ENCODE measurements around the gene SDK1. TPM values are rescaled to one million over a fixed set of nuclear protein-coding genes. Genes with fewer than 3 reads are reported as not detected.

Gene SDK1
- total RNA-seq, 1 experiment from 2014 or later: 9.3 TPM

- Mint-ChIP-seq H3K27ac (no peak overlapping the region), H3K4me1 (peaks cover 18% of the 10 kb centered on the region), H3K9me3 (no peaks in the 10 kb centered on the region), H3K27me3 (ENCODE audit: low read depth) (no peaks in the 10 kb centered on the region), H3K36me3 (peaks cover 1% of the 10 kb centered on the region; the same call in 1 of the 2 replicates), H3K4me3 (no peak overlapping the region)
- no peak for ATAC-seq
- ChIA-PET CTCF (interaction anchor here (0.6 to 1.3 kb wide), 34 partner anchors 9 to 499 kb away, joined by 3 to 20 read pairs (median 4); no protein-coding TSS in a partner anchor), POLR2A (no interaction called here)
- DNase-seq (ENCODE audit: low spot score): no peak
- TF ChIP-seq PRRX2 (CRISPR knock-in tag; IDR thresholded peaks at IDR 0.05): no peak
- TF ChIP-seq ZNF138 (CRISPR knock-in tag; conservative IDR thresholded peaks at IDR 0.05): no peak
- no peak for TF ChIP-seq FOXK1 (CRISPR knock-in tag; IDR thresholded peaks at IDR 0.05)
- no peak for TF ChIP-seq HMGA2 (CRISPR knock-in tag; IDR thresholded peaks at IDR 0.05)
- no peak for TF ChIP-seq ZNF263 (CRISPR knock-in tag; IDR thresholded peaks at IDR 0.05; ENCODE audit: low read depth)
- no peak for TF ChIP-seq NFE2L1 (CRISPR knock-in tag; IDR thresholded peaks at IDR 0.05)
- TF ChIP-seq SOX15 (CRISPR knock-in tag; IDR thresholded peaks at IDR 0.05): no peak
- TF ChIP-seq OVOL2 (CRISPR knock-in tag; IDR thresholded peaks at IDR 0.05; ENCODE audit: borderline replicate concordance): no peak
- no peak for TF ChIP-seq CREM (CRISPR knock-in tag; IDR thresholded peaks at IDR 0.05)
- TF ChIP-seq SMAD4 (CRISPR knock-in tag; IDR thresholded peaks at IDR 0.05): no peak
- no peak for TF ChIP-seq ARID4B (CRISPR knock-in tag; IDR thresholded peaks at IDR 0.05; ENCODE audit: borderline replicate concordance)
- no peak for TF ChIP-seq ZNF121 (CRISPR knock-in tag; IDR thresholded peaks at IDR 0.05)
- TF ChIP-seq ETV6 (CRISPR knock-in tag; IDR thresholded peaks at IDR 0.05): no peak
- TF ChIP-seq MXD4 (CRISPR knock-in tag; IDR thresholded peaks at IDR 0.05; ENCODE audit: borderline replicate concordance): no peak
- TF ChIP-seq NR1H2 (CRISPR knock-in tag; IDR thresholded peaks at IDR 0.05): no peak
- TF ChIP-seq, protein P1, sequence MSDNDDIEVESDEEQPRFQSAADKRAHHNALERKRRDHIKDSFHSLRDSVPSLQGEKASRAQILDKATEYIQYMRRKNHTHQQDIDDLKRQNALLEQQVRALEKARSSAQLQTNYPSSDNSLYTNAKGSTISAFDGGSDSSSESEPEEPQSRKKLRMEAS (CRISPR knock-in tag; IDR thresholded peaks at IDR 0.05): no peak
These were observed 693.7 kb downstream of the SDK1 start for GRCh38 chr7:3994764-3995163.

- TF ChIP-seq, protein P2, sequence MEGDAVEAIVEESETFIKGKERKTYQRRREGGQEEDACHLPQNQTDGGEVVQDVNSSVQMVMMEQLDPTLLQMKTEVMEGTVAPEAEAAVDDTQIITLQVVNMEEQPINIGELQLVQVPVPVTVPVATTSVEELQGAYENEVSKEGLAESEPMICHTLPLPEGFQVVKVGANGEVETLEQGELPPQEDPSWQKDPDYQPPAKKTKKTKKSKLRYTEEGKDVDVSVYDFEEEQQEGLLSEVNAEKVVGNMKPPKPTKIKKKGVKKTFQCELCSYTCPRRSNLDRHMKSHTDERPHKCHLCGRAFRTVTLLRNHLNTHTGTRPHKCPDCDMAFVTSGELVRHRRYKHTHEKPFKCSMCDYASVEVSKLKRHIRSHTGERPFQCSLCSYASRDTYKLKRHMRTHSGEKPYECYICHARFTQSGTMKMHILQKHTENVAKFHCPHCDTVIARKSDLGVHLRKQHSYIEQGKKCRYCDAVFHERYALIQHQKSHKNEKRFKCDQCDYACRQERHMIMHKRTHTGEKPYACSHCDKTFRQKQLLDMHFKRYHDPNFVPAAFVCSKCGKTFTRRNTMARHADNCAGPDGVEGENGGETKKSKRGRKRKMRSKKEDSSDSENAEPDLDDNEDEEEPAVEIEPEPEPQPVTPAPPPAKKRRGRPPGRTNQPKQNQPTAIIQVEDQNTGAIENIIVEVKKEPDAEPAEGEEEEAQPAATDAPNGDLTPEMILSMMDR (IDR thresholded peaks at IDR 0.05): peak; percentile 80
- TF ChIP-seq SP1 (CRISPR knock-in tag; conservative IDR thresholded peaks at IDR 0.05) (0 out of 2 replicates have a peak, but pooled peaks have one; percentile 29), SMAD3 (CRISPR knock-in tag; IDR thresholded peaks at IDR 0.05; ENCODE audit: borderline replicate concordance) (no peak), FOXJ3 (CRISPR knock-in tag; IDR thresholded peaks at IDR 0.05; ENCODE audit: borderline replicate concordance) (no peak), GRHL2 (CRISPR knock-in tag; IDR thresholded peaks at IDR 0.05; ENCODE audit: insufficient replicate concordance, severe bottlenecking) (no peak), PREB (CRISPR knock-in tag; IDR thresholded peaks at IDR 0.05; ENCODE audit: borderline replicate concordance) (no peak), TEAD4 (CRISPR knock-in tag; IDR thresholded peaks at IDR 0.05) (no peak), CBFB (CRISPR knock-in tag; IDR thresholded peaks at IDR 0.05; ENCODE audit: low read depth) (no peak)
- TF ChIP-seq, protein P3, sequence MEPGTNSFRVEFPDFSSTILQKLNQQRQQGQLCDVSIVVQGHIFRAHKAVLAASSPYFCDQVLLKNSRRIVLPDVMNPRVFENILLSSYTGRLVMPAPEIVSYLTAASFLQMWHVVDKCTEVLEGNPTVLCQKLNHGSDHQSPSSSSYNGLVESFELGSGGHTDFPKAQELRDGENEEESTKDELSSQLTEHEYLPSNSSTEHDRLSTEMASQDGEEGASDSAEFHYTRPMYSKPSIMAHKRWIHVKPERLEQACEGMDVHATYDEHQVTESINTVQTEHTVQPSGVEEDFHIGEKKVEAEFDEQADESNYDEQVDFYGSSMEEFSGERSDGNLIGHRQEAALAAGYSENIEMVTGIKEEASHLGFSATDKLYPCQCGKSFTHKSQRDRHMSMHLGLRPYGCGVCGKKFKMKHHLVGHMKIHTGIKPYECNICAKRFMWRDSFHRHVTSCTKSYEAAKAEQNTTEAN (CRISPR knock-in tag; IDR thresholded peaks at IDR 0.05): no peak
- Mint-ChIP-seq H3K4me3 (no peak overlapping the region), H3K27me3 (ENCODE audit: low read depth) (no peaks in the 10 kb centered on the region), H3K4me1 (peaks cover 18% of the 10 kb centered on the region), H3K27ac (no peak overlapping the region), H3K9me3 (no peaks in the 10 kb centered on the region), H3K36me3 (no peaks in the 10 kb centered on the region)
- POLR2A ChIA-PET: no interaction called here
- DNase-seq (ENCODE audit: low spot score) (peak; percentile 91), ATAC-seq (peak; percentile 96)
- CTCF ChIA-PET: interaction anchor here (0.6 to 1.3 kb wide), 34 partner anchors 9 to 500 kb away, joined by 3 to 20 read pairs (median 4); no protein-coding TSS in a partner anchor
These were observed 694.1 kb downstream of the SDK1 start for GRCh38 chr7:3995187-3995586.

Measured in WTC11 (cell line).